HG03060 (cell line): ENCODE results near the gene ZCCHC7.
"Not testable (repeated sequence)": the region's sequence is repeated elsewhere in the genome, so short reads cannot be mapped to it uniquely, and the experiment has no call there.

ENCODE experiments used
- ATAC-seq: cut with Tn5 transposase; IDR thresholded peaks from one replicate; pipeline ENCODE4 v1.9.1; 2021; ENCODE audit warnings: low read depth, moderate number of reproducible peaks; ENCODE audit not compliant: unreplicated experiment

ZCCHC7 gene

DNA sequence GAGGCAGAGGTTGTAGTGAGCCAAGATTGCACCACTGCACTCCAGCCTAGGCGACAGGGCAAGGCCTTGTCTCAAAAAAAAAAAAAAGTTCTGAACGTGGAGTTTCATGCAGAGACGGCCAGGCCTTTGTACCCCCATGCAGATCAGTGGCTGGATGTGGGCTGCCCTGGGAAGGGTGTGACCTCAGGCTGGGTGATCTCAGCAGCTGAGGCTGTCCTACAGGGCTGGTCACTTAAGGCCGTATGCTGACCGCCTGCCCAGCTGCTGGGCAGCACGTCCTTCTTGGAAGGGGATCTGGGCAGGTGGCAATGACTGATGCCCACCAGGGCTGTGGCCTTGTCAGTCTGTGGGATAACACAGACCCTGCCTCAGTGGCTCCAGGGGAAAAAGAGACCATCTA, 264.9 kb downstream of the ZCCHC7 start:
- no peak for ATAC-seq

GRCh38 chr9:37386988-37387387, 266.6 kb downstream of the ZCCHC7 start:
- ATAC-seq, result no peak

- ATAC-seq, result peak; percentile 75
Observed at GRCh38 chr9:37390759-37391158, 270.4 kb downstream of the ZCCHC7 start.

- ATAC-seq, result no peak
Observed at GRCh38 chr9:37392272-37392671, 271.9 kb downstream of the ZCCHC7 start.

DNA sequence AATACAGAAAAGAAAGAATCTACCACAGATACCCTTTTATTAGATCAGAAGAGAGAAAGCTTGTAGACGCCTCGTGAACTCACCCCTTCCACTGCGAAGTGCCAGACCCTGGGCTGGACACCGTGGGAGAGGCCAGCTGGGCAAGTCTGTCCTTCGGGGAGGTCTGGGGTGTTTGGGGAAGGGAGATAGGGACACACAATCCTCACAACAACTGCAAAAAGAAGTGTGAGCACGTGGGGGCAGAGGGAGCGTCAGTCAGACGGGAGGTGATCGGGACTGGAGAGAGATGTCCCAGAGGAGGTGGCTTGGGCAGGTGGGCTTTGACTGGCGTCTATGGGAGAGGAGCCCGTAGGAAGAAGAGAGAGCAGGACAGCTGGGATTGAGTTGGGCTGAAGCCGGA, 274.9 kb downstream of the ZCCHC7 start:
- no peak for ATAC-seq

GRCh38 chr9:37395663-37396062, 275.3 kb downstream of the ZCCHC7 start:
- no peak for ATAC-seq

GRCh38 chr9:37397948-37398347, 277.6 kb downstream of the ZCCHC7 start:
- not testable (repeated sequence) for ATAC-seq

DNA sequence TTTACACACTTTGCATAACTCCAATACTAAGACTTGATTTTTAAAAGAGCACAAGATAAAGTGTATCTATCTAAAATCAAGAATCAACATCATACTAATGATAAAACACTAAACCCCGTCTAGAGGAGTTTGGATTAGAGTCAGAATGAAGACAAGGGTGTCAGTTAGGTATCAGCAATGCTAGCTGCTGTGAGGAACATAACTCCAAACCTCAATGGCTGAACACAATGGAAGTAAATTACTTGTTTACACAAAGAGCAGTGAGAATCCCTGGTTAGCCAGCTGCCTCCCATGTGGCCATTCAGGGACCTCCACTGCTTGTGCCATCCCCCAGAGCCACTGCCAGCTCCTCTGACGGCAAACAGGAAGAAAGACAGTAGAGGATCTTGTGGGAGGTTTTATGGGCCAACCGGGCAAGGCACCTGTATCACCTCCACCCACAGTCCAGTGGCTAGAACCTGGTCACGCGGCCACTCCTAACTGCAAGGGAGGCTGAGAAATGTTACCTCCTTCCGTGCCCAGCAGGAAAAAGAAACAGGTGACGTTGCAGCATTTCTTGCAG, 278.2 kb downstream of the ZCCHC7 start:
- ATAC-seq, result no peak

GRCh38 chr9:37399336-37399735, 279.0 kb downstream of the ZCCHC7 start:
- no peak for ATAC-seq

- ATAC-seq, result no peak
Observed at GRCh38 chr9:37404590-37404989, 284.2 kb downstream of the ZCCHC7 start.

- no peak for ATAC-seq
Observed at GRCh38 chr9:37405350-37405749, 285.0 kb downstream of the ZCCHC7 start.

DNA sequence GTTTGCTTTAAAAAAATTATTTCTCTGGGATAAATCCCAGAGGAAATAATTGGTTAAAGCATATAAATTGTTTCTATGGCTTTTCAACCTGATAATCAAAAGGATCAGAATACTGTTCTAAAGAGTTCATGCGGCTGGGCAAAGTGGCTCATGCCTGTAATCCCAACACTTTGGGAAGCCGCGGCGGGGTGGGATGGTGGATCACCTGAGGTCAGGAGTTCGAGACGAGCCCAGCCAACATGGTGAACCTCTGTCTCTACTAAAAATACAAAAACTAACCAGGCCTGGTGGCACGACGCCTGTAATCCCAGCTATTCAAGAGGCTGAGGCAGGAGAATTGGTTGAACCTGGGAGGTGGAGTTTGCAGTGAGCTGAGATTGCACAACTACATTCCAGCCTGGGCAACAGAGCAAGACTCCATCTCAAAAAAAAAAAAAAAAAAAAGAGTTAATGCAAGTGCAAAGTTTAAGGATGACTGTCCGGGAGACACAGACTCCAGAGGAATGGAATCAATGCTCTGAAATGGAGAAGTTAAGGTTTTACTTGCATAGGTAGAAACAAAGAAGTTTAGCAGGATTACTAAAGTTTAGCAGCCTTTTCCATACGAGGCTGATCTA, 285.5 kb downstream of the ZCCHC7 start:
- ATAC-seq, result no peak

DNA sequence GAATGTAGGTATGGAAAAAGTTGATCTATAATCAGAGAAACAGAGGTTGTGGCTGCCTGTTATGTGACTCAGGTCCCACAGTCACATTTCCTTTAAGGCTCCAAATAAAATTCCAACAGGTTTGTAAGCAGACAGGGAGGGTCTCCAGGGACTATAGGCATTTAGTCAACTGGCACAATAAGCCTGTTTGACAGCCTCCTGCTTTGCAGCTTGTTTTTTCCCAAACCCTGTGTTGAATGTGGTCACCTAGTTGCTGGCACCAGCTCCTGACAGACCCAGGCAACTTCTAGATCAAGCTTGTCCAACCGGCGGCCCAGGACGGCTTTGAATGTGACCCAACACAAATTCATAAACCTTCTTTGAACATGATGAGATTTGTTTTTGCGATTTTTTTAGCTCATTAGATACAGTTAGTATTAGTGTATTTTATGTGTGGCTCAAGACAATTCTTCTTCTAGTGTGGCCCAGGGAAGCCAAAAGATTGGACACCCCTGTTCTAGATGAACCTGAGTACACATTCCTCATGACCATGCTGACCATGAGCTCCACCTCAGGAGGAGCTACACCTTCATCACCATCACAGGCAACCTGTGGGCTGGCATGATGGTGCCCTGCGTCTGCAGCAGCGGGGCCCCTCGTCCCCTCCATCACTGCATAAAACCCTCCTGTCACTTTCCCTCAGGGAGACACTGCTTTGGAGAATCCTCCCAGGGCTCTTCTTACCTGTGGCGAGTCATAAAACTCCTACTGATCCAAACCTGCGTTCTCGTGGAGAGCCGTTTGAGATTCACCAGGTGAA, 286.4 kb downstream of the ZCCHC7 start:
- ATAC-seq, result no peak

DNA sequence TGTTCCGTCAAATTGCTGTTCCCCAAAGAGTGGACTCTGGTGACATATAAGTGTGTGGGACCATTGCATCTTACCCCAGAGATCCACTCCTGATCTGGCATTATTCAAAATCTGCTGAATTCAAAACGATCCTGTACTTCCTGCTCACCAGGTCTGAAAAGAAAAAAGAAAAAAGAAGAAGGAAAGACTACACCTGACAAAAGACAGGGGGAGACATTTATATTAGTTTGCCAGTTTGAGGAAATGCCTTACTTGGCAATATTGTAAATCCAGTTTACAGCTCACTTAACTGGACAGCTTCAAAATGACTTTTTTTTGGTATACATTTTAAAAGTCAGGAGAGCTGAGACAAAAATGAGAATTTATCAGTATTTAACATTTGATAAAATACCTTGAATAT, 287.1 kb downstream of the ZCCHC7 start:
- no peak for ATAC-seq
